GM13977 (cell line): ENCODE measurements around the gene REXO1.
A peak's percentile ranks its signal among the peaks of the same experiment; 100 is the strongest.

Source experiments
- DNase-seq: peaks from one replicate; pipeline ENCODE4 v3.0.0; 2012; ENCODE audit warnings: low spot score
- in situ Hi-C: fragments of 300-500 bp; cut with MboI; formaldehyde crosslinking; loops from one replicate; pipeline ENCODE4 v1.12.0; 2022; ENCODE audit warnings: low sequenced_read_pairs, low pct_unique_long_range_greater_than_20kb, mixed read lengths, inconsistent platforms; ENCODE audit not compliant: unreplicated experiment
- TF ChIP-seq, protein P1 (sequence below): IDR thresholded peaks from 2 replicates; pipeline ENCODE4 v1.5.1; 2012; ENCODE audit warnings: mild to moderate bottlenecking, control low read depth; ENCODE audit not compliant: insufficient read depth; ENCODE audit errors: extremely low read depth, missing control alignments

Gene REXO1

GRCh38 chr19:1826557-1827521, 21.4 kb downstream of the REXO1 start:
- DNase-seq = peak; percentile 49
- in situ Hi-C loops = no loop called here
- TF ChIP-seq, protein P1, sequence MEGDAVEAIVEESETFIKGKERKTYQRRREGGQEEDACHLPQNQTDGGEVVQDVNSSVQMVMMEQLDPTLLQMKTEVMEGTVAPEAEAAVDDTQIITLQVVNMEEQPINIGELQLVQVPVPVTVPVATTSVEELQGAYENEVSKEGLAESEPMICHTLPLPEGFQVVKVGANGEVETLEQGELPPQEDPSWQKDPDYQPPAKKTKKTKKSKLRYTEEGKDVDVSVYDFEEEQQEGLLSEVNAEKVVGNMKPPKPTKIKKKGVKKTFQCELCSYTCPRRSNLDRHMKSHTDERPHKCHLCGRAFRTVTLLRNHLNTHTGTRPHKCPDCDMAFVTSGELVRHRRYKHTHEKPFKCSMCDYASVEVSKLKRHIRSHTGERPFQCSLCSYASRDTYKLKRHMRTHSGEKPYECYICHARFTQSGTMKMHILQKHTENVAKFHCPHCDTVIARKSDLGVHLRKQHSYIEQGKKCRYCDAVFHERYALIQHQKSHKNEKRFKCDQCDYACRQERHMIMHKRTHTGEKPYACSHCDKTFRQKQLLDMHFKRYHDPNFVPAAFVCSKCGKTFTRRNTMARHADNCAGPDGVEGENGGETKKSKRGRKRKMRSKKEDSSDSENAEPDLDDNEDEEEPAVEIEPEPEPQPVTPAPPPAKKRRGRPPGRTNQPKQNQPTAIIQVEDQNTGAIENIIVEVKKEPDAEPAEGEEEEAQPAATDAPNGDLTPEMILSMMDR = no peak

DNA sequence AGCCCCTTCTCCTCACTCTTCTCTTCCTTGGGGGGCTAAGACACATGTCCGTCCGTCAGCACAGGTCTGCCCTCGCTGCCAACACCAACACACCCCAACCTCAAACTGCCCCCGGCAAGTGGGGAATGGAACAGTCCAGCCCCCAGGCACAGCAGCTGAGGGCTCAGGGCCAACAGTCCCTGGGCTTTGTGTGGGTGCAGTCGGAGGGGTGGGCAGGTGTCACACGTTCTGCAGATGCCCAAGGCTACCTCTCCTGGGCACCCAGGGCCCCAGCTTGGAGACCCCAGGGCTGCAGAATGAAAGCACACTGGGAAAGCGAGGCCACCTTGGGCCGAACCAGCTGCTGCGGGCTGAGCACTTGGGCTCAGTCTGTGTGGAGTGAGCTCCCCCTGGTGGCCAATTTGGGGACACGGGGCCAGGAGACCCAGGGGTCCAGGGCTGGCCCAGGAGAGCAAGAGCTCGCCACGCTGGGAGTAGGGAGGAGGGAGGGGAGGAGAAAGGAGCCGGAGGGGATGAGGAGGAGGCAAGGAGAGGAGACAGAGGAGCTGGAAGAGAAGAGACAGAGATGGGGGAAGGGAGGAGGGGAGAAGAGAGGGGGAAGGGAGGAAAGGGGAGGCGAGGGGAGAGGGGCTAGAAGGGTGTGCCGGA, 22.2 kb downstream of the REXO1 start:
- in situ Hi-C loops = no loop called here
- DNase-seq = peak; percentile 96
- TF ChIP-seq, protein P1 = peak; percentile 96

DNA sequence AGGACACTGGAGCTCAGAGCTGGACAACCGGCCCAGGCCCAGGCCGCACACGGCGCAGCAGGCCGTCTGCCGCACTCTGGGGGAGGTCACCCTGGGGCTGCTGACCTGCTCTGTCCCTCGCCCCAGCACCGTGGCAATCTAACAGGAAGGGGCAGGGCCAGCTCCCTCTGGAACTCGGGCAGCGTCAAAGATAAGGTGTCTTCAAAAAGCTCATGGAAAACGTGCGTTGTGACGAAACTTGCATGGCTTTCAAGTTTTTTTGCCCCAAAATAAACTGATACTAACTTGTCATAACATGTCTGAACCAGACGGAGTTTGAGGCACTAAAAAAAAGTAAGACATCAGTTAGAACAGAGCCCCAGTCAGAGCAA, 24.0 kb downstream of the REXO1 start:
- DNase-seq = no peak
- TF ChIP-seq, protein P1 = no peak
- in situ Hi-C loops = no loop called here

DNA sequence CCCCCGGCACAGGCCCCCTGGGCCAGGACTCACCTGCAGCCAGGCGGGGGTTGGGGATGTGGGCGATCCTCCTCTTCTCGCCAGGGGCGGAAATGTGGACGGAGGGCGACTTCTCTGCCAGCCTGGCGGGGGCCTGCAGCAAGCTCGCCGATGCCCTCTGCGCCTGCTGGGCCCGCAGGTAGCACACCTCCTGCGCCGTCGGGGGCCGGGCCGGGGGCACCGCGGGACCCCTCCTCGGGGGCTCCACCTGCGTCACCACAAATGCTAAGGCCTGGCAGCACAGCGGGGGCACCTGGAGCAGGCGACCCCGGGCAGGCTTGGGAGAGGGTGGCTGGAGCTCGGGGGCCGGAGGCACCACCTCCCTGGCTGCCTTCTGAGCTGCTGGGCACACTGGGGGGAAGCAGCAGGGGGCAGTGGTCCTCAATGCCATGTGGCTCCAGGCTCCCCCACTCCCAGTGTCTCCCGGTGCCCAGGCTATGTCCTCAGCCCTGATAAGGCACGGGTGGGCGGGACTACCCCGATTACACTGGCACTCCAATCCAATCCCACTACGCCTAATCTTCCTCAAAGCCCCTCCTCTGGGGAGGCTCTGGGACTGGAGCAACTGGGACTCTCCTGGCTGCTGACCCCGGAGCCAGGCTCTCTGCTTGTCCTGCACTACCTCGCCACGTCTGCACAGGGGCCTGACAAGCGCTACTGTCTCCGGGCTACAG, 24.6 kb downstream of the REXO1 start:
- DNase-seq = no peak
- TF ChIP-seq, protein P1 = no peak
- in situ Hi-C loops = no loop called here

DNA sequence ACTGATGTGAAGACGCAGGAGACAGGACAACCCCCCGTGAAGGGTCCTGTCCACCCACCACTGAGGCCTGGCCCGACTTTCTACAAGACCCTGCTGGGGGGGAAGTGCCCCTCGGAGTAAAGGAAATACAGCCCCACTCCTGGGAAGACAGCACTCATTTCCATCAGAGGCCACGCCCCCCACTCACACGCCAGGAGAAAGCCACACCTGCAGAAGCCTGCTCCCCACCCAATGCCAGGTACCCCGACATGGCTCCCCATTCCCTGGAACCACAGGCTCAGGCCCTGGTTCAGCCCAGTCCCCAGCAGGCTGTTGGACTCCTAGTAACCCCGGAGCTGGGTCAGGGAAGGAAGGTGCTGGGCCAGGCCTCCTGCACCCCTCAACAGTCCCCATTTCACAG, 25.3 kb downstream of the REXO1 start:
- DNase-seq = no peak
- in situ Hi-C loops = no loop called here
- TF ChIP-seq, protein P1 = no peak

GRCh38 chr19:1822210-1822609, 26.1 kb downstream of the REXO1 start:
- in situ Hi-C loops = no loop called here
- TF ChIP-seq, protein P1 = no peak
- DNase-seq = no peak
